ENCODE results near the gene RNU5D-1. TPM values are rescaled to one million over a fixed set of nuclear protein-coding genes. Genes with fewer than 3 reads are reported as not detected.
"Not testable (repeated sequence)": the region's sequence is repeated elsewhere in the genome, so short reads cannot be mapped to it uniquely, and the experiment has no call there.

Gene RNU5D-1
- total RNA-seq, 2 experiments from 2014 or later: not detected

DNA sequence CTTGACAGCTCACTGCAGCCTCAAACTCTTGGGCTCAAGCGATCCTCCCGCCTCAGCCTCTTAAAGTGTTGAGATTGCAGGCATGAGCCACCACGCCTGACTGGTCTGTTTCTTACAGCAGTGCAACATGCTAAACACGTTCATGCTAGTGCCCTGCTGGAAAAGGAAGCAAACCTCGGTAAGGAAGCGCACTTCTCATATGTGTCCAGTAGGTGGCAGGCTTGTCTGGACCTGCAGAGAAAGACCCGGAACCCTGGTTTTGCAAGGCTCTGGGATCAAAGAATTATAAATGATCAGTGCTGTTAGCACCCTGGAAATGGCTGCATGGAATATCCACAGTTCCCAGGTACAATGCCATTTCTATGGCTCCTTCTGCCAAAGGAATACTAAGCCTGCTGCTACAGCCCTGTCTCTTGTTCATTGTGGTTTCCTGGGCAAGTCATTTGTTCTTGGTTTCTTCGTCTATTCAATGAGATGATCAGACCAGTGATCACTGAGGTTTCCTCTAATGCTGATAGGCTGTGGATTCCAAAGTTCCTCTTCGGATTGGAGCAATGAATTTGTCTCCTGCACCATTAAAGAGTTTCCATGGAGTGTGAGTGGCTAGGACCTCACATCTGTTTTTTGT, 15.9 kb downstream of the RNU5D-1 start:
- ChIA-PET POLR2A (no interaction called here), CTCF (interaction anchor here (0.7 to 2.2 kb wide), 5 partner anchors 9 to 108 kb away, joined by 3 to 5 read pairs (median 3); partner anchors contain the start of gene RNU5D-1)

DNA sequence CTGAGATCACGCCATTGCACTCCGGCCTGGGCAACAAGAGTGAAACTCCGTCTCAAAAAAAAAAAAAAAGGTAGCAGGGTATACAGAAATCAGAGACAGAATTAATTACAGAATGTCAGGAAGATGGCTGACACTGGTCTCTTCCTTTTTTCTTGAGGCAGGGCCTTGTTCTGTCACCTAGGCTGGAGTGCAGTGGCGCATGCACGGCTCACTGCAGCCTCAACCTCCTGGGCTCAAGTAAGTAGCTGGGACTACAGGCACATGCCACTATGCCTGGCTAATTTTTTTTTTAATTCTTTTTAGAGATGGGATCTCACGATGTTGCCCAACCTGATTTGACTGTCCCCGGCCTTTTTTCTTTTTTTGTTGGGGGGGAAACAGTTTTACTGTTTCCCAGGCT, 16.4 kb downstream of the RNU5D-1 start:
- ChIA-PET CTCF (interaction anchor here (0.7 to 2.2 kb wide), 4 partner anchors 8 to 108 kb away, joined by 3 to 5 read pairs (median 4); partner anchors contain the start of gene RNU5D-1), POLR2A (no interaction called here)

DNA sequence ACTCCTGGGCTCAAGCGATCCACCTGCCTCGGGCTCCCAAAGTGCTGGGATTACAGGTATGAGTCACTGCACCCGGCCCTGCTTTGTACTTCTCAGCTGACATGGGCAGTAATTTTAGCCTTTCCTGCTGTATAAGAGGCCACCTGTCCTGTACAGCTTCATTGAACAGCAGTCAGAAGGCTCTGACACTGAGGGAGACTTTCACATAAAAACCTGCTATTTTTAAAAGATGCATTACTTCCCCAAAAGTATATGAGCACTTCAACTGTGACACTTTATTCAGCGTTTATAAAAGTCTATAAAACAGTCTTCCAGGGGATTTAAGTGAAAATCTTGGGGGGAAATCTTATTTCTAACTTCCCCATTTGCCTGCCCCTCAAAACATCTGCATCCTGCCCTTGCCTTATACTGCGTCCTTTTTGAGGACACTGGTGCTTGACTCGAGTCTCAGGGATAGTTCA, 17.6 kb downstream of the RNU5D-1 start:
- POLR2A ChIA-PET: no interaction called here

DNA sequence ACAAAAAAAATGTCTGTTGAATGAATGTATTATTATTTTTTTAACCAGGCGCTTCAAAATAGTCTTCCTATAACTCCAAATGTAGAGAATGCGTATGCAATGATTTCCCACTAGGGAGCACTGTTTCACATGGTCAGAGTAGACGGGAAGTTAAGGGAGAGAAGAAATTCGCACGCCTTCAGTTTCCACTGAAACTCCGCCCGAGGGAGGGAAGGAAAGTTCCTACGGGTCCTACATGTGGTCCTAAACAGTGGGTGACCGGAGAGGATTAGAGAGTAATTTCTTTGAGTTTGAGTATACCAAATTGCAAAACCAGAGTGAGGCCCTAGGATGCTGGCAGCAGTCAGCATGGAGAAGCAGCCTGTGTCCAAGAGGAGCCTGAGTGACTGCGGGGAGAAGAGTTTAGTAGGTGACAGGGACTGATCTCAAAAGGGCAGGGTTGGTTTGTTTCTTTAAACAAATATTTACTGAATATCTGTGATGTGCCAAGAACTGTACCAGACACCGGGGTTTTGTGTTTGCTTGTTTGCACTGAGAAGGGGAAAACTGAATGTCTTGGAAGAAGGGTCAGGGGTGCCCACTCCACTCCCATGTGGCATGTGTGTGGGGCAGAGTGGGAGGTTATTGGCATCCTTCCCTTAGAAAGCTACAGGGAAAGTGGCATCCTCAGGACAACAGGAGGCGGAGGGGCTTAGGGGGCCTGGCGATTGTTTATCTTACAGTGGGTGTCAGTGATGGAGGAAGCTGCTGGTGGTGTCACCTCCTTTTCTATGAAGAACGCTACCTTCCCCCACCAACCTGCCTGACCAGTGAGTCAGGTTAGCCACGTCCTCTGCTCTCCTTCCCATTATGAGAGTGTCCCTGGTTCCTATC, 22.8 kb downstream of the RNU5D-1 start:
- ChIA-PET CTCF (interaction anchor here (0.8 to 0.9 kb wide), 2 partner anchors 17 to 113 kb away, joined by 3 read pairs; no protein-coding TSS in a partner anchor), POLR2A (interaction anchor here (1.0 kb wide), 1 partner anchor 23 kb away, joined by 3 read pairs; the partner anchor contains the start of gene RNU5D-1)

More for the DNA sequence above, 17.6 kb downstream of the RNU5D-1 start:
- CTCF ChIA-PET: interaction anchor here (0.7 to 0.9 kb wide), 3 partner anchors 11 to 82 kb away, joined by 3 read pairs; no protein-coding TSS in a partner anchor

DNA sequence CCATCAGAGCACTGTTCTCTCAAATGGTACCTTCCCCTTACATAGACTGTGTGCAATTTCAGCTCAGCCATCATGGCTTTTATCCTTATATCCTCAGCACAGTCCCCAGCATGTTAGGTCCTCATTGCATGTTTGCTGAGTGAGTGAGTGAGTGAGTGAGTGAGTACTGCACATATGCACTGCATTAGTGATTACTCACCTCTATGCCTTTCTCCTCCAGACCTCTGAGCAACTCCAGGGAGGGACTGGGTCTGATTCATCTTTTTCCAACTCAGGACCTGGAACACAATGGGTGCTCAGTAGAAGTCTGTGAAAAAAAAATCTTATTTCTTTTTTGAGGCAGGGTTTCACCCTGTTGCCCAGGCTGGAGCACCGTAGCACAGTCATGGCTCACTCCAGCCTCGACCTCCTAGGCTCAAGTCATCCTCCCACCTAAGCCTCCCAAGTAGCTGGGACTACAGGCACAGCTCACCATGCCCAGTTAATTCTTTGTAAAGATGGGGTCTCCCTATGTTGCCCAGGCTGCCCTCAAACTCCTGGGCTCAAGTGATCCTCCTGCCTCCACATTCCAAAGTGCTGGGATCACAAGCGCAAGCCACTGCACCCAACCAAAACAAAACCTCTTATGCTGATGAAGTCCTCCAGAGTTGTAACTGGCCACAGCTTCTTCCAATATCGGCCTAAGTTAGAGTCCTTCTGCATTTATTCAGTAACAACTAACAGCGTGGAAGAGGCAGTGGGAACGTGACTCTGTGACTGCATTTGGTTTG, 23.7 kb downstream of the RNU5D-1 start:
- ChIA-PET POLR2A (no interaction called here), CTCF (interaction anchor here (0.9 kb wide), 1 partner anchor 18 kb away, joined by 3 read pairs; no protein-coding TSS in a partner anchor)

DNA sequence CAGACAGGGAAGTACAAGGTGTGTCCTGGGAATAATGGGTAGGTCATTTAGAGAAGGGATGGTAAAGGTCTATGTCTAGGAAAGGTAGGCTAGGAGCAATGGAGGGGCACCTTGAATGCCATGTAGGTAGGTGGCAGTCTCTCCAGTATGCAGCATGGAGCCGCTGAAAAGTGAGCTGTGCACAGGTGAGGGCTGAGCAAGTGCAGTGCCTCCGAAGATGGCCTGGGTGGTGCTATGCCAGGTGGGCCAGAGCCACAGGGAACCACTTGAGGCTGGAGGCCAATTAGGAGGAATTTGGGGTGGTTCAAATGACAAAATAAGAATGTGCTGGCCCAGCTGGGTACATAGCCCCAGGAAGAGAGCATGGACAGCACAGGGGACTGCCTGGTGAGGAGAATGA, 25.0 kb downstream of the RNU5D-1 start:
- POLR2A ChIA-PET: no interaction called here
- CTCF ChIA-PET: interaction anchor here (1.2 kb wide), 1 partner anchor 9 kb away, joined by 3 read pairs; no protein-coding TSS in a partner anchor

DNA sequence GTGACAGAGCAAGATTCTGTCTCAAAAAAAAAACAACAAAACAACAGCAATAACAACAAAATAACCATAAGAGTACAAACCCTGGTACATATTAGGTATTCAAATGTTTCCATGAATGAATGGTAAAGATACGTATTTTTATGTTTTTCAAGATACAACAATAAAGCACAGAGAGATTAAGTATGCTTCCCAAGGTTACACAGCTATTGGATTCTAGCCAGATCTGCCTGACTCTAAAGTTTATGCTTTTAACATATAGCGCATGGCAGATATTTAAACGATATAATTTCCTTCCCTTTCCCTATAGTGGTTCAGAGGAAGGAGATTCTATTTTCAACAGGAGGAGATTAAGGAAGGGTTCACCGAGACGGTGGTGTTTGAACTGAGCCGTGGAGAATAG, 25.5 kb downstream of the RNU5D-1 start:
- POLR2A ChIA-PET: no interaction called here
- CTCF ChIA-PET: interaction anchor here (1.2 to 1.6 kb wide), 2 partner anchors 9 kb away, joined by 3 to 4 read pairs; no protein-coding TSS in a partner anchor

DNA sequence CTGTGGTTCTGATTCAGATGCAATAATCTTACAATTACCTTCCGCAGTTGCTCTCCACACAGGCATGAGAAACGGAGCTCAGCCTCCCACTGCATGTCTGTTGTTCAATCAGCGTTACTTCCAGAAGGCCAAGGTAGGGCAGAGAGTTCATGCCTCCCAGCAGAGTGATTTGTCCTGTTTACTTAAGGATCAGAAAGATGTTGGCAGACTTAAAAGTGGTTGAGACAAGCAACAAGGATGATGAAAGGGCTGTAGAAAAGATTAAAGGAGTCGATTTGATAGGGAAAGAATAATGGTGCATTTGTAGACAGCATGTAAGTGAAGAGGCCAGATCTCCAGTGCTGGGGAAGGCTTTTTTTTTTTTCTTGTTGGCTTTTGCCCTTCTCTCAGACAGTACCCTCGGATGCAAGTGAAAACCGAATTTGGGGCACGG, 29.8 kb downstream of the RNU5D-1 start:
- CTCF ChIA-PET: no interaction called here
- POLR2A ChIA-PET: no interaction called here

DNA sequence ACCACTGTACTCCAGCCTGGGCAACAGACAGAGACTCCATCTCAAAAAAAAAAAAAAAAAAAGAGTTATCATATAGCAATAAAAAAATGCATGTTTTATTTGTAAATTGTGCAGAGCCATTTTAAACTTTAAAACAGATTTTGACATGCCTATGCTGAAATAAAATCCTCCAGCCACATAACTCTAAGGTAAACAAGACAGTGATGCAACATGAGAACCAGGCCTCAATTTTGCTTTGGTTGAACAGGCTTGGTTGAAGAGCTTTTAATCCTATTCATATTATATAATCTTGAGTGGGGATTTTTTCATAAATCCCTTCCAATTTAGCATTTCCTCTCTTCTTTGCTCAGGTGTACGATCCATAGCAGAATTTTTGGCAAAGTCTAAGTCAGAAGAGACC, 30.4 kb downstream of the RNU5D-1 start:
- CTCF ChIA-PET: no interaction called here
- POLR2A ChIA-PET: no interaction called here

DNA sequence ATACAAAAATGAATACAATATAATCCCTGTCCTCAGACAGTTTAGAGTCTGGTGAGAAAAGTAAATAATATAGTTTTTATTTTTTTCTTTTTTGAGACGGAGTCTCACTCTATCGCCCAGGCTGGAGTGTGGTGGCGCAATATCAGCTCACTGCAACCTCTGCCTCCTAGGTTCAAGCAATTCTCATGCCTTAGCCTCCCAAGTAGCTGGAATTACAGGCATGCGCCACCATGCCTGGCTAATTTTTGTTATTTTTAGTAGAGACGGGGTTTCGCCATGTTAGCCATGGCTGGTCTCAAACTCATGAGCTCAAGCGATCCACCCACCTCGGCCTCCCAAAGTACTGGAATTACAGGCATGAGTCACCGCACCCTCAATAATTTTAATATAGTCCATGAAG, 31.6 kb downstream of the RNU5D-1 start:
- POLR2A ChIA-PET: not testable (repeated sequence)
- CTCF ChIA-PET: interaction anchor here (1.2 kb wide), 1 partner anchor 16 kb away, joined by 3 read pairs; no protein-coding TSS in a partner anchor

DNA sequence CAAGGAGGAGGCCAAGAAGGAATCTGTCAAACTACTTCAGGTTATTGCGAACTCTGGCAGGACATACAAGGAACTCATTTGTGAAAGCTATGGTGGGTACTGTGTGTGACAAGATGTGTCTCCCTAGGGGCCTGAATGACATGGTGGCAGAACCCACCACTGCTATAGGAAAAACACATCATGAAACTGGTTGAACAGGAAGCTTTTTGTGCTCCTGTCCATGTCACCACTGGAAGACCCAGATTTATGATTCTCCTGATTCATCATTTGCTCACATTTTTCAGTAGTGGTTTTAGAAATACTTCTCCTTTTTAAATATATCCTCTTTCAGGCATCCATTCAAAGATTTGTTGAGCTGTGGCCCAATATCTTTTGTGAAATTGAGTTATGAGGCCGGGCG, 32.8 kb downstream of the RNU5D-1 start:
- ChIA-PET POLR2A (no interaction called here), CTCF (interaction anchor here (1.2 kb wide), 1 partner anchor 19 kb away, joined by 3 read pairs; no protein-coding TSS in a partner anchor)

DNA sequence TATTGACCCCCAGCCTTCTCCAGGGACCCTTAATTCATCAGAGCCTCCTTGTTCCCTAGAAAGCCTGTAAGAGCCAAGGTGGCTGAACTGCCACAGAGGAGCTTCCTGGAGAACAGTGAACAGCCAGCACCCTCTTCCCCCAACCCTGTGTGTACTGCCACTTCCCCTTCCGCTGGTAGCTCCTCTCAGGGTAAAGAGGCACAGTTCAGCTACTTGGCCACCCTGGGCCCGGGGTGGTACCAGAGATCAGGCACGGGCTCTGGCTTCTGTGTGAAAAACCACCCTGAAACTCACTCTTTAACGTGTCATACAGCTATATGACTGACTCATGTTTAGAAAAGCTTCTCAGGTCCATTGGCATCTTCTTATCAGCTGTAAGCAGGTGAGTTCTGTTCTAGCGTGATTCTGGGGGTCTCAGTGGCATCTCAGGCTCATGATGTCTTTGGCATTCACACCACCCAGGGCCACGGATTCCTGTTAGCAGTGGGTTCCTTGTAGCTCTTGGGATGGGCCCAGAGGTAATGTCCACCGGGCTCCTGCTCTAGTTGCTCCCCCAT, 34.1 kb downstream of the RNU5D-1 start:
- ChIA-PET POLR2A (interaction anchor here (0.9 kb wide), 1 partner anchor 25 kb away, joined by 4 read pairs; no protein-coding TSS in a partner anchor), CTCF (interaction anchor here (0.8 to 1.1 kb wide), 2 partner anchors 22 to 34 kb away, joined by 3 to 4 read pairs; partner anchors contain the start of gene RNU5D-1)

DNA sequence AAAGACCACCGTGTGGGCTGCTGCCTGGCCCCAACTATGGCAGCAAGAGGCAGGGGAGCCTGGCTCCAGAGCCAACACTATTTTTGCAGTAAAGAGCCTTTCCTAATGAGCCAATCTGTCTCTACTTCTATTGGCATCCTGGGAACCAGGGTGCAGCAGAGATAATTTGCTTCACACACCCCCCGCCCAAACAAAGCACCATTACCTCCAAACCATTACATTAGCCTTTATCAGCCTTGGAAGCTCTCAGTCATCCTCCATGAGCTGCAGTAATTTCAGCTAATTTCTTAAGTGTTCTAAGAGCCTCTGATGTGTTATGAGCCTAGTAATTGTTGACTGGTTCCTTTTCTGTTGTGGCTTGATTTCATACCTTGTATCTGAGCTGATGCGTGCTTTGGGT, 34.9 kb downstream of the RNU5D-1 start:
- POLR2A ChIA-PET: interaction anchor here (0.9 kb wide), 1 partner anchor 26 kb away, joined by 4 read pairs; no protein-coding TSS in a partner anchor
- CTCF ChIA-PET: interaction anchor here (0.8 to 1.1 kb wide), 2 partner anchors 21 to 35 kb away, joined by 3 to 4 read pairs; partner anchors contain the start of gene RNU5D-1

DNA sequence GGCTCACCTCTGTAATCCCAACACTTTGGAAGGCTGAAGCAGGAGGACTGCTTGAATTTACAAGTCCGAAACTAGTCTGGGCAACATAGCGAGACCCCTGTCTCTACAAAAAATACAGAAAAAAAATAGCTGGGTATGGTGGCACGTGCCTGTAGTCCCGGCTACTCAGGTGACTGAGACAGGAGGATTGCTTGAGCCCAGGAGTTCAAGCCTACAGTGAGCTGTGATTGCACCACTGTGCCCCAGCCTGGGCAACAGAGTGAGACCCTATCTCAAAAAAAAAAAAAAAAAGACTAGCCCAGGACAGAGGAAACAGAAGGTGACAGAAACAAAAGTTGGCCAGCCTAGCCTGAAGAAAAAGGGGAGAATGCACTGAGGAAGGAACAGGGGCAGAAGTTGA, 35.3 kb downstream of the RNU5D-1 start:
- POLR2A ChIA-PET: no interaction called here

DNA sequence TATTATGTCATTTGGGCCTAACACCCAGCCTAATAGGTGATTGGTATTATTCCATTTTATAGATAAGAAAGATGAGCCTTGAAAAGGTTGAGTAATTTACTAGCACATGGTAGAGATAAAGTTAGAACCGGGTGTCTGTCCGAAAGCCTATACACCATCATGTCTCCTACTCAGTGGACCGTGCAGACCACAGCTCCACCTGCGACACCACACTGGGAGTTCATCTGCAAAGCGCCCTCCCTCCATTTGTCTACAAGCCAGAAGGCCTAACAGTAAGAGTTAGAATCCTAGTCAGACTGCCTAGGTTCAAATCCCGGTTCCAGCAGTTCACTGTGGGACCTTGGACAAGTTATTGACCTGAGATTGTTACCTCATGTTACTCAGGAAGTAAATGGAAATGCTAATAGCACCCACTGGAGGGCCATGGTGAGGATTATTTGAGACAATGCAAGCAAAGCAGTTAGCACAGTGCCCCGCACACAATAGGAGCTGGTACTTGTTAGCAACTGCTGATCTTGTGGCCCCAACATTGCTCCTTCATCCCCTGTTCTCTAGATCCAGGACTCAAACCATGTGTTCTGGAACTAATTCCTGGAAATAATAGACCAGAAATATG, 36.0 kb downstream of the RNU5D-1 start:
- CTCF ChIA-PET: interaction anchor here (0.7 kb wide), 1 partner anchor 1308 kb away, joined by 4 read pairs; no protein-coding TSS in a partner anchor
- POLR2A ChIA-PET: no interaction called here

More for the DNA sequence above, 35.3 kb downstream of the RNU5D-1 start:
- CTCF ChIA-PET: interaction anchor here (0.7 kb wide), 1 partner anchor 1307 kb away, joined by 4 read pairs; no protein-coding TSS in a partner anchor

DNA sequence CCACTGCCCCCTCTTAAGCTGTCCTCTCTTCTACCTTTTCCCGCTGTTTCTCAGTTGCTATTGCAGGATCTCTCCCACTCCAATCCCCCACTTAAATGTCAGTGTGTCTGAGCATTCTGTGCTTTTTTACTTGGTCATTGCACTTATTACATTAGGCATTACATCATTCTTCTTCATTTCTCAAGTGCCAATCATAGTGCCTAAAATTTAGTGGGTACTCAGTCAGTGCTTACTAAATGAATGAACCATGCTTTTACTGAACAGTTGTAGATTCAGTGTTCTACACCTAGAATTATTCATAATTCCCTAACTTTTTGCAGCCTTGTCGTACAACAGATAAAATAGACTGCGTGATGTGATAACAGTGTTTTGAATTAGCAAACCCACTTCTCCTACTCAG, 37.1 kb downstream of the RNU5D-1 start:
- POLR2A ChIA-PET: no interaction called here
- CTCF ChIA-PET: no interaction called here

DNA sequence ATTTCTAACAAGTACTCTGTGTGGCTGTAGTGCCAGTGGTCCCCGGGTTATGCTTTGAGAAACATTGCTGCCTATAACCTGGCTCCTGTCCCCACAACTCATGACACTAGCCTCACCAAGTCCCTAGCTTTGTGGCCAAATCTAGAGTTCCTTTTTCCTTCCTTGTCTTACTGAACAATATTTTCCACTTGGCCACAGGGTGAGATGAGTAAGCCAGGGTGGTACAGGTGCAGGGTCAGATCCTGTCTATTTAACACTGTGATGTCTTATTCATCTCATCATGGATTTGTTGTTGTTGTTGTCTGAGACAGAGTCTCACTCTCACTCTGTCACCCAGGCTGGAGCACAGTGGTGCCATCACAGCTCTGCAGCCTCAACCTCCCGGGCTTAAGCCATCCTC, 37.8 kb downstream of the RNU5D-1 start:
- ChIA-PET POLR2A (no interaction called here), CTCF (no interaction called here)

DNA sequence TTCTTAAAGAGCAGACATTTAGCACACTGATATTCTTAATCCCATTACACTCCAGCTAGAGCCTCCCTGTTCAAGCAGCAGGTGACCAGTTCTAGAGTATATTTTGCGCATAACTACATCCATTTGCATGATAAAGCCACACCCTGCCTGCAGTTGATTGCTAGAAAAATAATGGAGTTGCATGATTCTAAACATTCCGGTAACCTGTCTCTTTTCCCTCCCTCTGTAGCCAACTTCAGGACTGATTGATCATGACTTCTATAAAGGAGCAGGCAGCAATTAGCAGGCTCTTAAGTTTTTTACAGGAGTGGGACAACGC, 41.6 kb downstream of the RNU5D-1 start:
- ChIA-PET CTCF (no interaction called here), POLR2A (no interaction called here)

All from activated CD8-positive, alpha-beta memory T cell treated with anti-CD3 and anti-CD28 coated beads for 36 hours (primary cell).